ENCODE data around the gene DENND1A.
A peak's percentile ranks its signal among the peaks of the same experiment; 100 is the strongest.

Gene DENND1A

GRCh38 chr9:123608104-123608503, 321.8 kb downstream of the DENND1A start:
- DNase-seq: no peak

- DNase-seq: no peak
These were observed 322.4 kb downstream of the DENND1A start for GRCh38 chr9:123607479-123607878.

- no peak for DNase-seq
These were observed 323.8 kb downstream of the DENND1A start for GRCh38 chr9:123606141-123606540.

- no peak for DNase-seq
These were observed 324.6 kb downstream of the DENND1A start for GRCh38 chr9:123605286-123605685.

- no peak for DNase-seq
These were observed 325.1 kb downstream of the DENND1A start for GRCh38 chr9:123604861-123605260.

GRCh38 chr9:123601828-123602227, 328.1 kb downstream of the DENND1A start:
- DNase-seq: no peak

- DNase-seq: no peak
These were observed 330.1 kb downstream of the DENND1A start for GRCh38 chr9:123599781-123600180.

- DNase-seq: no peak
These were observed 331.9 kb downstream of the DENND1A start for GRCh38 chr9:123597876-123598556.

- no peak for DNase-seq
These were observed 332.9 kb downstream of the DENND1A start for GRCh38 chr9:123597048-123597447.

- no peak for DNase-seq
These were observed 338.6 kb downstream of the DENND1A start for GRCh38 chr9:123591283-123591682.

- DNase-seq: no peak
These were observed 339.4 kb downstream of the DENND1A start for GRCh38 chr9:123590499-123590898.

- no peak for DNase-seq
These were observed 340.3 kb downstream of the DENND1A start for GRCh38 chr9:123589361-123590239.

- DNase-seq: no peak
These were observed 343.7 kb downstream of the DENND1A start for GRCh38 chr9:123586275-123586674.

GRCh38 chr9:123584202-123585176, 345.4 kb downstream of the DENND1A start:
- no peak for DNase-seq

- no peak for DNase-seq
These were observed 346.3 kb downstream of the DENND1A start for GRCh38 chr9:123583646-123584045.

GRCh38 chr9:123571240-123571639, 358.7 kb downstream of the DENND1A start:
- no peak for DNase-seq

- DNase-seq: no peak
These were observed 360.9 kb downstream of the DENND1A start for GRCh38 chr9:123568691-123569688.

- DNase-seq: no peak
These were observed 362.9 kb downstream of the DENND1A start for GRCh38 chr9:123567013-123567412.

GRCh38 chr9:123564652-123565051, 365.3 kb downstream of the DENND1A start:
- DNase-seq: no peak

GRCh38 chr9:123562844-123563346, 367.0 kb downstream of the DENND1A start:
- DNase-seq: peak; percentile 34 to 35

- no peak for DNase-seq
These were observed 368.9 kb downstream of the DENND1A start for GRCh38 chr9:123561046-123561445.

Measured in inflammatory macrophage (primary cell).